Liver (tissue), 9 donors: ENCODE data around the gene PPP2R2B. TPM values are rescaled to one million over a fixed set of nuclear protein-coding genes. Genes with fewer than 3 reads are reported as not detected.

Experiments
- DNase-seq: peaks from one replicate; pipeline ENCODE4 v3.0.0-alpha.2; 2017; ENCODE audit warnings: low spot score
- H3K27ac ChIP-seq, 2 donors: one replicate each; pipeline ENCODE4 v1.7.0; 2013; ENCODE audit warnings: inconsistent platforms in 2 of 2, low read length in 2 of 2, control low read depth in 1 of 2, low read depth in 1 of 2, mild to moderate bottlenecking in 1 of 2
- H3K27me3 ChIP-seq, 4 donors: one replicate each; pipeline versions ENCODE4 v1.6.1 to v1.7.0; 2013; ENCODE audit warnings: low read length in 3 of 4, inconsistent platforms in 1 of 4, mild to moderate bottlenecking in 1 of 4, moderate library complexity in 1 of 4; ENCODE audit not compliant: control insufficient read depth in 4 of 4, insufficient read depth in 4 of 4
- H3K36me3 ChIP-seq, 4 donors: one replicate each; pipeline versions ENCODE4 v1.6.1 to v1.7.0; 2013; ENCODE audit warnings: low read length in 3 of 4, mild to moderate bottlenecking in 3 of 4, low read depth in 1 of 4, moderate library complexity in 1 of 4; ENCODE audit not compliant: control insufficient read depth in 4 of 4, insufficient read depth in 3 of 4
- H3K4me1 ChIP-seq, 4 donors: one replicate each; pipeline versions ENCODE4 v1.6.1 to v1.7.0; 2013; ENCODE audit warnings: low read length in 3 of 4, mild to moderate bottlenecking in 3 of 4, moderate library complexity in 1 of 4; ENCODE audit not compliant: control insufficient read depth in 4 of 4, insufficient read depth in 4 of 4
- H3K4me3 ChIP-seq, 3 donors: one replicate each; pipeline versions ENCODE4 v1.6.1 to v1.7.0; 2013; ENCODE audit warnings: low read length in 3 of 3, control low read depth in 1 of 3, low read depth in 1 of 3, mild to moderate bottlenecking in 1 of 3
- H3K9ac ChIP-seq, 2 donors: one replicate each; pipeline ENCODE4 v1.7.0; 2013; ENCODE audit warnings: low read length in 2 of 2, mild to moderate bottlenecking in 2 of 2, moderate library complexity in 2 of 2, control low read depth in 1 of 2, low read depth in 1 of 2
- H3K9me3 ChIP-seq, 4 donors: one replicate each; pipeline versions ENCODE4 v1.6.1 to v1.7.0; 2013; ENCODE audit warnings: low read length in 3 of 4; ENCODE audit not compliant: control insufficient read depth in 4 of 4
- EGR1 ChIP-seq, 2 donors: IDR thresholded peaks; 2 replicates each; pipeline ENCODE4 v1.6.1; 2016 to 2018; ENCODE audit warnings: antibody characterized with exemption in 2 of 2, low read depth in 2 of 2
- FOXA1 ChIP-seq: IDR thresholded peaks from 2 replicates; pipeline ENCODE4 v1.6.1; 2016; ENCODE audit warnings: antibody characterized with exemption
- FOXA2 ChIP-seq: IDR thresholded peaks from 2 replicates; pipeline ENCODE4 v1.6.1; 2016; ENCODE audit warnings: antibody characterized with exemption
- GABPA ChIP-seq, 2 donors: IDR thresholded peaks in 1 of 2; conservative IDR thresholded peaks in 1 of 2; 2 replicates each; pipeline ENCODE4 v1.6.1; 2016; ENCODE audit warnings: antibody characterized with exemption in 2 of 2, mild to moderate bottlenecking in 1 of 2, moderate library complexity in 1 of 2
- HNF4A ChIP-seq, 2 donors: conservative IDR thresholded peaks; 2 replicates each; pipeline ENCODE4 v1.6.1; 2016; ENCODE audit warnings: antibody characterized with exemption in 2 of 2, mild to moderate bottlenecking in 2 of 2
- HNF4G ChIP-seq: IDR thresholded peaks from 2 replicates; pipeline ENCODE4 v1.6.1; 2016; ENCODE audit warnings: antibody characterized with exemption
- JUND ChIP-seq, 2 donors: IDR thresholded peaks; 2 replicates each; pipeline ENCODE4 v1.6.1; 2016; ENCODE audit warnings: antibody characterized with exemption in 2 of 2
- NR2F2 ChIP-seq: IDR thresholded peaks from 2 replicates; pipeline ENCODE4 v1.6.1; 2016; ENCODE audit warnings: antibody characterized with exemption
- RAD21 ChIP-seq, 2 donors: IDR thresholded peaks; 2 replicates each; pipeline ENCODE4 v1.6.1; 2016; ENCODE audit warnings: antibody characterized with exemption in 2 of 2, mild to moderate bottlenecking in 2 of 2
- RXRA ChIP-seq, 2 donors: IDR thresholded peaks; 2 replicates each; pipeline ENCODE4 v1.6.1; 2017 to 2018; ENCODE audit warnings: antibody characterized with exemption in 2 of 2, mild to moderate bottlenecking in 1 of 2
- SP1 ChIP-seq: IDR thresholded peaks from 2 replicates; pipeline ENCODE4 v1.6.1; 2018; ENCODE audit warnings: antibody characterized with exemption, mild to moderate bottlenecking
- TAF1 ChIP-seq: conservative IDR thresholded peaks from 2 replicates; pipeline ENCODE4 v1.6.1; 2016; ENCODE audit warnings: antibody characterized with exemption, mild to moderate bottlenecking
- YY1 ChIP-seq: IDR thresholded peaks from 2 replicates; pipeline ENCODE4 v1.6.1; 2016; ENCODE audit warnings: antibody characterized with exemption, mild to moderate bottlenecking
- WGBS: extraction: QIAGEN DNeasy Blood & Tissue Kit; methylation state at CpG from one replicate; pipeline ENCODE4 v1.1.7; 2013; 5-methylcytosine and 5-hydroxymethylcytosine counted together
- polyA plus RNA-seq, 2 donors: library from polyadenylated mRNA; stranded (reverse) in 1 of 2; unstranded in 1 of 2; fragments of 200-250 nt in 1 of 2; fragments of >200 nt in 1 of 2; fragmentation: Nextera tagmentation in 1 of 2; extraction: Ambion mirVana in 1 of 2; gene quantifications; one replicate each; pipeline versions ENCODE4 v1.2.1 to v1.2.3, GENCODE V29; 2013 to 2015
- total RNA-seq, 2 donors: library from RNA; depleted of rRNA; stranded (reverse); fragments of >200 nt; gene quantifications; one replicate each; pipeline ENCODE4 v1.2.3, GENCODE V29; 2014
- TF ChIP-seq, protein P1 (sequence below): IDR thresholded peaks from 2 replicates; pipeline ENCODE4 v1.6.1; 2016; ENCODE audit warnings: antibody characterized with exemption, mild to moderate bottlenecking
- TF ChIP-seq, protein P2 (sequence below): IDR thresholded peaks from 2 replicates; pipeline ENCODE4 v1.6.1; 2016; ENCODE audit warnings: antibody characterized with exemption
- TF ChIP-seq, protein P3 (sequence below): IDR thresholded peaks from 2 replicates; pipeline ENCODE4 v1.6.1; 2016; ENCODE audit warnings: antibody characterized with exemption
- TF ChIP-seq, protein P4 (sequence below): fragments of 150-350 bp; IDR thresholded peaks from 2 replicates; pipeline ENCODE4 v1.5.1; 2017; ENCODE audit warnings: improper control_type of control experiment, low read depth, low read length; ENCODE audit not compliant: missing input control
- TF ChIP-seq, protein P5 (sequence below): IDR thresholded peaks from 2 replicates; pipeline ENCODE4 v1.6.1; 2016; ENCODE audit warnings: antibody characterized with exemption
- donor health status: healthy.
- donor health status: healthy.
- donor health status: healthy.
- donor health status: healthy.
- donor health status: healthy.

Gene PPP2R2B
- total and polyA plus RNA-seq, 4 donors = 0.15 to 6.3 (median 0.40) TPM

DNA sequence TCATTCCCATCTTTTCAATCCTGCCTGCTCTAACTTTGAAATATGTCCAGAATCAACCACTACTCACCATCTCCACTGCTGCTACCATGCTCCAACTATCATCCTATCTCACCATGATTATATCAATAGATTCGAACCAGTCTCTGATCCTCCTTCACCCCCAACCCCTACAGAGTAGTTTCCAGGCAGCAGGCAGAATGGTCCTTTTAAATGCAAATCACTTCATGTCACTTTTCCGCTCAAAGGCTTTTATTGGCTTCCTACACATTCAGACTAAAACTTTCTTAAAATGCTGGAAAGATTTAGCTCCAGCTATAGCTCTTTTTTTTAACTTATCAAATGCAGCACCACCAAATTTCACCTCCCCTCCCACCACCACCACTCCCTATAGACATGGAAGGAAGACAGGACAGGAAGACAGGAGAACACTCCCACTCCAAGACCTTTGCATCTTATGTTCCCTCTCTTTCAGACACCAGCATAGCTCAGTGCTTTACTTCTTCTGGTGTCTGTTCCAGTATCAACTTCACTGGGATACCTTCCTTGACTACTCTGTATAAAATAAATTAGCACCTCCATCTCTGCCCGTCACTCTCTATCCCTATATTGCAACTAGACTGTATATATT lies 9.9 kb upstream of the PPP2R2B start:
- no peaks in the 10 kb centered on the region for H3K4me1 ChIP-seq
- H3K9me3 ChIP-seq = no peaks in the 10 kb centered on the region
- no peak overlapping the region for H3K9ac ChIP-seq
- 66% methylated on average over 3 of the region's 3 CpGs for WGBS
- no peaks in the 10 kb centered on the region for H3K27me3 ChIP-seq
- DNase-seq = no peak
- TF ChIP-seq GABPA (IDR thresholded peaks at IDR 0.05 in 1 of 2, conservative IDR thresholded peaks at IDR 0.05 in 1 of 2) (no peak), NR2F2 (no peak), RXRA (IDR thresholded peaks at IDR 0.05) (no peak), EGR1 (IDR thresholded peaks at IDR 0.05; ENCODE audit: low read depth in 2 of 2) (no peak), FOXA1 (no peak), FOXA2 (no peak), YY1 (no peak), HNF4G (no peak), TAF1 (no peak), HNF4A (conservative IDR thresholded peaks at IDR 0.05) (no peak), JUND (IDR thresholded peaks at IDR 0.05) (no peak), SP1 (no peak), RAD21 (IDR thresholded peaks at IDR 0.05) (no peak)
- TF ChIP-seq, protein P1, sequence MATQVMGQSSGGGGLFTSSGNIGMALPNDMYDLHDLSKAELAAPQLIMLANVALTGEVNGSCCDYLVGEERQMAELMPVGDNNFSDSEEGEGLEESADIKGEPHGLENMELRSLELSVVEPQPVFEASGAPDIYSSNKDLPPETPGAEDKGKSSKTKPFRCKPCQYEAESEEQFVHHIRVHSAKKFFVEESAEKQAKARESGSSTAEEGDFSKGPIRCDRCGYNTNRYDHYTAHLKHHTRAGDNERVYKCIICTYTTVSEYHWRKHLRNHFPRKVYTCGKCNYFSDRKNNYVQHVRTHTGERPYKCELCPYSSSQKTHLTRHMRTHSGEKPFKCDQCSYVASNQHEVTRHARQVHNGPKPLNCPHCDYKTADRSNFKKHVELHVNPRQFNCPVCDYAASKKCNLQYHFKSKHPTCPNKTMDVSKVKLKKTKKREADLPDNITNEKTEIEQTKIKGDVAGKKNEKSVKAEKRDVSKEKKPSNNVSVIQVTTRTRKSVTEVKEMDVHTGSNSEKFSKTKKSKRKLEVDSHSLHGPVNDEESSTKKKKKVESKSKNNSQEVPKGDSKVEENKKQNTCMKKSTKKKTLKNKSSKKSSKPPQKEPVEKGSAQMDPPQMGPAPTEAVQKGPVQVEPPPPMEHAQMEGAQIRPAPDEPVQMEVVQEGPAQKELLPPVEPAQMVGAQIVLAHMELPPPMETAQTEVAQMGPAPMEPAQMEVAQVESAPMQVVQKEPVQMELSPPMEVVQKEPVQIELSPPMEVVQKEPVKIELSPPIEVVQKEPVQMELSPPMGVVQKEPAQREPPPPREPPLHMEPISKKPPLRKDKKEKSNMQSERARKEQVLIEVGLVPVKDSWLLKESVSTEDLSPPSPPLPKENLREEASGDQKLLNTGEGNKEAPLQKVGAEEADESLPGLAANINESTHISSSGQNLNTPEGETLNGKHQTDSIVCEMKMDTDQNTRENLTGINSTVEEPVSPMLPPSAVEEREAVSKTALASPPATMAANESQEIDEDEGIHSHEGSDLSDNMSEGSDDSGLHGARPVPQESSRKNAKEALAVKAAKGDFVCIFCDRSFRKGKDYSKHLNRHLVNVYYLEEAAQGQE = no peak
- TF ChIP-seq, protein P2, sequence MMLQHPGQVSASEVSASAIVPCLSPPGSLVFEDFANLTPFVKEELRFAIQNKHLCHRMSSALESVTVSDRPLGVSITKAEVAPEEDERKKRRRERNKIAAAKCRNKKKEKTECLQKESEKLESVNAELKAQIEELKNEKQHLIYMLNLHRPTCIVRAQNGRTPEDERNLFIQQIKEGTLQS = no peak
- TF ChIP-seq, protein P3, sequence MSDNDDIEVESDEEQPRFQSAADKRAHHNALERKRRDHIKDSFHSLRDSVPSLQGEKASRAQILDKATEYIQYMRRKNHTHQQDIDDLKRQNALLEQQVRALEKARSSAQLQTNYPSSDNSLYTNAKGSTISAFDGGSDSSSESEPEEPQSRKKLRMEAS = no peak
- TF ChIP-seq, protein P4, sequence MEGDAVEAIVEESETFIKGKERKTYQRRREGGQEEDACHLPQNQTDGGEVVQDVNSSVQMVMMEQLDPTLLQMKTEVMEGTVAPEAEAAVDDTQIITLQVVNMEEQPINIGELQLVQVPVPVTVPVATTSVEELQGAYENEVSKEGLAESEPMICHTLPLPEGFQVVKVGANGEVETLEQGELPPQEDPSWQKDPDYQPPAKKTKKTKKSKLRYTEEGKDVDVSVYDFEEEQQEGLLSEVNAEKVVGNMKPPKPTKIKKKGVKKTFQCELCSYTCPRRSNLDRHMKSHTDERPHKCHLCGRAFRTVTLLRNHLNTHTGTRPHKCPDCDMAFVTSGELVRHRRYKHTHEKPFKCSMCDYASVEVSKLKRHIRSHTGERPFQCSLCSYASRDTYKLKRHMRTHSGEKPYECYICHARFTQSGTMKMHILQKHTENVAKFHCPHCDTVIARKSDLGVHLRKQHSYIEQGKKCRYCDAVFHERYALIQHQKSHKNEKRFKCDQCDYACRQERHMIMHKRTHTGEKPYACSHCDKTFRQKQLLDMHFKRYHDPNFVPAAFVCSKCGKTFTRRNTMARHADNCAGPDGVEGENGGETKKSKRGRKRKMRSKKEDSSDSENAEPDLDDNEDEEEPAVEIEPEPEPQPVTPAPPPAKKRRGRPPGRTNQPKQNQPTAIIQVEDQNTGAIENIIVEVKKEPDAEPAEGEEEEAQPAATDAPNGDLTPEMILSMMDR = no peak
- TF ChIP-seq, protein P5, sequence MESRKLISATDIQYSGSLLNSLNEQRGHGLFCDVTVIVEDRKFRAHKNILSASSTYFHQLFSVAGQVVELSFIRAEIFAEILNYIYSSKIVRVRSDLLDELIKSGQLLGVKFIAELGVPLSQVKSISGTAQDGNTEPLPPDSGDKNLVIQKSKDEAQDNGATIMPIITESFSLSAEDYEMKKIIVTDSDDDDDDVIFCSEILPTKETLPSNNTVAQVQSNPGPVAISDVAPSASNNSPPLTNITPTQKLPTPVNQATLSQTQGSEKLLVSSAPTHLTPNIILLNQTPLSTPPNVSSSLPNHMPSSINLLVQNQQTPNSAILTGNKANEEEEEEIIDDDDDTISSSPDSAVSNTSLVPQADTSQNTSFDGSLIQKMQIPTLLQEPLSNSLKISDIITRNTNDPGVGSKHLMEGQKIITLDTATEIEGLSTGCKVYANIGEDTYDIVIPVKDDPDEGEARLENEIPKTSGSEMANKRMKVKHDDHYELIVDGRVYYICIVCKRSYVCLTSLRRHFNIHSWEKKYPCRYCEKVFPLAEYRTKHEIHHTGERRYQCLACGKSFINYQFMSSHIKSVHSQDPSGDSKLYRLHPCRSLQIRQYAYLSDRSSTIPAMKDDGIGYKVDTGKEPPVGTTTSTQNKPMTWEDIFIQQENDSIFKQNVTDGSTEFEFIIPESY = no peak
- H3K4me3 ChIP-seq = no peak overlapping the region
- no peaks in the 10 kb centered on the region for H3K36me3 ChIP-seq
- no peak overlapping the region for H3K27ac ChIP-seq
